COLO668 (cell line): ENCODE results near the gene CERS3.

ENCODE experiments used
- DNase-seq: peaks from one replicate; lab custom pipeline; 2025; ENCODE audit not compliant: unreplicated experiment; lab: John Stamatoyannopoulos, UW

CERS3 gene

GRCh38 chr15:100531204-100531603, 2.5 kb upstream of the CERS3 start:
- DNase-seq, result no peak

- no peak for DNase-seq
Measured at GRCh38 chr15:100529556-100529955, 806 bp upstream of the CERS3 start.

GRCh38 chr15:100526027-100526481, 2.7 kb downstream of the CERS3 start:
- no peak for DNase-seq

GRCh38 chr15:100525436-100525835, 3.3 kb downstream of the CERS3 start:
- no peak for DNase-seq

- no peak for DNase-seq
Measured at GRCh38 chr15:100524326-100524725, 4.4 kb downstream of the CERS3 start.

- DNase-seq, result no peak
Measured at GRCh38 chr15:100521907-100522306, 6.8 kb downstream of the CERS3 start.

- DNase-seq, result no peak
Measured at GRCh38 chr15:100520132-100520921, 8.4 kb downstream of the CERS3 start.

GRCh38 chr15:100517846-100518245, 10.9 kb downstream of the CERS3 start:
- no peak for DNase-seq

GRCh38 chr15:100516643-100517512, 11.9 kb downstream of the CERS3 start:
- no peak for DNase-seq

- no peak for DNase-seq
Measured at GRCh38 chr15:100515758-100516157, 13.0 kb downstream of the CERS3 start.

- DNase-seq, result no peak
Measured at GRCh38 chr15:100508641-100509300, 20.0 kb downstream of the CERS3 start.

- no peak for DNase-seq
Measured at GRCh38 chr15:100502651-100503050, 26.1 kb downstream of the CERS3 start.

GRCh38 chr15:100501117-100501516, 27.6 kb downstream of the CERS3 start:
- DNase-seq, result no peak

- DNase-seq, result no peak
Measured at GRCh38 chr15:100500226-100500990, 28.3 kb downstream of the CERS3 start.

- no peak for DNase-seq
Measured at GRCh38 chr15:100495861-100496260, 32.9 kb downstream of the CERS3 start.

GRCh38 chr15:100493213-100493612, 35.5 kb downstream of the CERS3 start:
- no peak for DNase-seq

GRCh38 chr15:100484443-100484842, 44.3 kb downstream of the CERS3 start:
- DNase-seq, result no peak

- no peak for DNase-seq
Measured at GRCh38 chr15:100483370-100483769, 45.4 kb downstream of the CERS3 start.

GRCh38 chr15:100476805-100477204, 51.9 kb downstream of the CERS3 start:
- no peak for DNase-seq

- DNase-seq, result no peak
Measured at GRCh38 chr15:100472736-100473135, 56.0 kb downstream of the CERS3 start.

- no peak for DNase-seq
Measured at GRCh38 chr15:100471933-100472332, 56.8 kb downstream of the CERS3 start.
